Heart right ventricle (tissue), 16 donors: ENCODE data around the gene DRD4. TPM values are rescaled to one million over a fixed set of nuclear protein-coding genes. Genes with fewer than 3 reads are reported as not detected.
A peak's percentile ranks its signal among the peaks of the same experiment; 100 is the strongest.

ENCODE experiments used
- ATAC-seq, 8 donors: fragments of 200-7000 bp; cut with Tn5 transposase; one replicate each; pipeline ENCODE4 v1.9.1; 2020; ENCODE audit warnings: mild to moderate bottlenecking in 8 of 8, moderate library complexity in 8 of 8, moderate number of reproducible peaks in 1 of 8
- DNase-seq, 2 donors: peaks; one replicate each; pipeline ENCODE4 v3.0.0-alpha.2; 2020
- H3K27ac ChIP-seq, 10 donors: fragments of 200-600 bp; sonication (generic) in 2 of 10; one replicate each; pipeline versions ENCODE4 v1.5.0 to v1.8.0; 2020 to 2022; ENCODE audit warnings: mild to moderate bottlenecking in 3 of 10
- H3K27me3 ChIP-seq, 7 donors: fragments of 200-600 bp; one replicate each; pipeline ENCODE4 v1.8.0; 2021 to 2022; ENCODE audit warnings: mild to moderate bottlenecking in 2 of 7
- H3K36me3 ChIP-seq, 9 donors: fragments of 200-600 bp; sonication (generic) in 1 of 9; one replicate each; pipeline versions ENCODE4 v1.5.0 to v1.8.0; 2020 to 2022; ENCODE audit warnings: mild to moderate bottlenecking in 2 of 9
- H3K4me1 ChIP-seq, 9 donors: fragments of 200-600 bp; sonication (generic) in 1 of 9; one replicate each; pipeline versions ENCODE4 v1.5.0 to v1.8.0; 2020 to 2022; ENCODE audit warnings: mild to moderate bottlenecking in 4 of 9
- H3K4me3 ChIP-seq, 10 donors: fragments of 200-600 bp; sonication (generic) in 2 of 10; one replicate each; pipeline versions ENCODE4 v1.5.0 to v1.8.0; 2020 to 2022; ENCODE audit warnings: mild to moderate bottlenecking in 7 of 10, moderate library complexity in 2 of 10
- H3K9me3 ChIP-seq, 11 donors: fragments of 200-600 bp in 10 of 11; sonication (generic) in 2 of 11; one replicate each; pipeline versions ENCODE4 v1.5.0 to v1.8.0; 2013 to 2022; ENCODE audit warnings: mild to moderate bottlenecking in 2 of 11, control low read depth in 1 of 11, moderate library complexity in 1 of 11
- CTCF ChIP-seq, 9 donors: fragments of 200-600 bp; sonication (generic) in 2 of 9; IDR thresholded peaks; one replicate each; pipeline versions ENCODE4 v1.5.0 to v1.8.0; 2021 to 2022; ENCODE audit warnings: antibody characterized with exemption in 9 of 9, mild to moderate bottlenecking in 5 of 9, moderate library complexity in 1 of 9
- WGBS, 2 donors: extraction: QIAGEN DNeasy Blood & Tissue Kit; methylation state at CpG; one replicate each; pipeline ENCODE4 v1.1.7; 2013; ENCODE audit warnings: inconsistent platforms in 1 of 2; 5-methylcytosine and 5-hydroxymethylcytosine counted together
- intact Hi-C, 10 donors: fragments of 100-400 bp; cut with DNase I; formaldehyde crosslinking; loops; one replicate each; pipeline versions ENCODE4 v1.11.1 to v1.14.2; 2022
- polyA plus RNA-seq, 2 donors: library from polyadenylated mRNA; stranded (reverse); fragments of 200-250 nt; gene quantifications; one replicate each; pipeline ENCODE4 v1.2.3, GENCODE V29; 2013
- total RNA-seq, 10 donors: library from RNA; stranded (reverse); fragmentation: NEBNext Ultra II Directional in 3 of 10; extraction: Animal tissue kit (Norgen Biotek cat#: 25700) in 3 of 10; gene quantifications; one replicate each; pipeline versions ENCODE4 v1.2.1 to v1.2.4, GENCODE V29; 2021 to 2023
- donor health status: Arrhythmogenic right ventricular cardiomyopathy.
- donor health status: ischemic (EF 13 %, LVEDD 7.1; RV severe dilation, severe dysfunction).
- donor health status: healthy with polysubstance abuse.
- donor health status: DM: no; HTN: yes; CAD: no.
- donor health status: DM: no; HTN: no; CAD: no.
- donor health status: ischemic (EF 25% LVEDD 6.9; RV normal size, moderate dysfunction).
- donor health status: ischemic (EF 25% LVEDD 5.7; RV mildly dilated, moderate dysfunction).
- donor health status: healthy.
- donor health status: DM: yes; HTN: yes; CAD: no.
- donor health status: Ischemic cardiomyopathy.
- donor health status: ischemic (EF 35%, LVEDD 5.7; RV mildly dilated, moderate dysfunction).
- donor health status: nonischemic (EF 11% LVEDD 7.7; RV severe dilation, severe dysfunction).
- donor health status: DM: yes; HTN: yes; CAD: no.
- donor health status: PGD.
- donor health status: ischemic (EF 29% LVEDD 5.4; RV normal size, mild dysfunction).
- donor health status: nonischemic (EF 23%, LVEDD 6.1; RV moderate dilation, normal function).

DRD4 gene
- total and polyA plus RNA-seq, 12 donors, result 0.09 to 0.72 (median 0.49) TPM; not detected in 5

- intact Hi-C loops, result no loop called here
- H3K9me3 ChIP-seq, result peaks cover 0 to 10% (median 0%) of the 10 kb centered on the region in 11 donors
- H3K4me1 ChIP-seq, result peaks cover 0 to 12% (median 0%) of the 10 kb centered on the region in 9 donors
- no peak overlapping the region for H3K4me3 ChIP-seq
- no peaks in the 10 kb centered on the region for H3K27me3 ChIP-seq
- 96 to 98% methylated on average over 3 of the region's 3 CpGs for WGBS, 2 donors
- H3K36me3 ChIP-seq, result peaks cover 0 to 88% (median 27%) of the 10 kb centered on the region in 9 donors
- no peak overlapping the region for H3K27ac ChIP-seq
- DNase-seq, result no peak
- no peak for ATAC-seq
- no peak for TF ChIP-seq CTCF (IDR thresholded peaks at IDR 0.05)
Observed at GRCh38 chr11:678297-678696, 41.2 kb downstream of the DRD4 start.

- Histone ChIP-seq H3K4me3 (no peak overlapping the region), H3K27me3 (no peaks in the 10 kb centered on the region), H3K4me1 (peaks cover 0 to 12% (median 0%) of the 10 kb centered on the region in 9 donors), H3K9me3 (peaks cover 0 to 10% (median 0%) of the 10 kb centered on the region in 11 donors), H3K36me3 (peaks cover 0 to 88% (median 17%) of the 10 kb centered on the region in 9 donors), H3K27ac (peak overlapping the region in 4 of 10 donors; percentile 32 to 64 (median 48))
- WGBS, 2 donors, result 95 to 96% methylated on average over 36 of the region's 36 CpGs
- TF ChIP-seq CTCF (IDR thresholded peaks at IDR 0.05), result no peak
- DNase-seq (no peak), ATAC-seq (peak in 2 of 8 donors; percentile 17 to 25)
- intact Hi-C loops, result no loop called here
Observed at GRCh38 chr11:679271-680207, 42.5 kb downstream of the DRD4 start.

- no peaks in the 10 kb centered on the region for H3K27me3 ChIP-seq
- peaks cover 0 to 12% (median 0%) of the 10 kb centered on the region in 9 donors for H3K4me1 ChIP-seq
- peak; percentile 56 to 60 for DNase-seq
- ATAC-seq, result peak; percentile 69 to 95 (median 89)
- H3K36me3 ChIP-seq, result peaks cover 0 to 88% (median 19%) of the 10 kb centered on the region in 9 donors
- no peak overlapping the region for H3K4me3 ChIP-seq
- TF ChIP-seq CTCF (IDR thresholded peaks at IDR 0.05), result no peak
- intact Hi-C loops, result no loop called here
- H3K9me3 ChIP-seq, result peaks cover 0 to 10% (median 0%) of the 10 kb centered on the region in 11 donors
- WGBS, 2 donors, result 51 to 58% methylated on average over 19 of the region's 19 CpGs
- H3K27ac ChIP-seq, result peak overlapping the region in 6 of 10 donors; percentile 9 to 64 (median 34)
Observed at GRCh38 chr11:680476-680875, 43.4 kb downstream of the DRD4 start.

GRCh38 chr11:680970-681369, 43.9 kb downstream of the DRD4 start:
- no peak for TF ChIP-seq CTCF (IDR thresholded peaks at IDR 0.05)
- WGBS, 2 donors, result 90 to 91% methylated on average over 13 of the region's 13 CpGs
- no peak for DNase-seq
- Histone ChIP-seq H3K36me3 (peaks cover 0 to 91% (median 19%) of the 10 kb centered on the region in 9 donors), H3K9me3 (peaks cover 0 to 10% (median 0%) of the 10 kb centered on the region in 11 donors), H3K27ac (peak overlapping the region in 6 of 10 donors; percentile 9 to 64 (median 34)), H3K27me3 (no peaks in the 10 kb centered on the region), H3K4me3 (no peak overlapping the region), H3K4me1 (peaks cover 0 to 12% (median 0%) of the 10 kb centered on the region in 9 donors)
- intact Hi-C loops, result no loop called here
- peak in 1 of 8 donors; percentile 9 for ATAC-seq
